ENCODE results near the gene FKBP14.
"Not testable (repeated sequence)": the region's sequence is repeated elsewhere in the genome, so short reads cannot be mapped to it uniquely, and the experiment has no call there.

FKBP14 gene

DNA sequence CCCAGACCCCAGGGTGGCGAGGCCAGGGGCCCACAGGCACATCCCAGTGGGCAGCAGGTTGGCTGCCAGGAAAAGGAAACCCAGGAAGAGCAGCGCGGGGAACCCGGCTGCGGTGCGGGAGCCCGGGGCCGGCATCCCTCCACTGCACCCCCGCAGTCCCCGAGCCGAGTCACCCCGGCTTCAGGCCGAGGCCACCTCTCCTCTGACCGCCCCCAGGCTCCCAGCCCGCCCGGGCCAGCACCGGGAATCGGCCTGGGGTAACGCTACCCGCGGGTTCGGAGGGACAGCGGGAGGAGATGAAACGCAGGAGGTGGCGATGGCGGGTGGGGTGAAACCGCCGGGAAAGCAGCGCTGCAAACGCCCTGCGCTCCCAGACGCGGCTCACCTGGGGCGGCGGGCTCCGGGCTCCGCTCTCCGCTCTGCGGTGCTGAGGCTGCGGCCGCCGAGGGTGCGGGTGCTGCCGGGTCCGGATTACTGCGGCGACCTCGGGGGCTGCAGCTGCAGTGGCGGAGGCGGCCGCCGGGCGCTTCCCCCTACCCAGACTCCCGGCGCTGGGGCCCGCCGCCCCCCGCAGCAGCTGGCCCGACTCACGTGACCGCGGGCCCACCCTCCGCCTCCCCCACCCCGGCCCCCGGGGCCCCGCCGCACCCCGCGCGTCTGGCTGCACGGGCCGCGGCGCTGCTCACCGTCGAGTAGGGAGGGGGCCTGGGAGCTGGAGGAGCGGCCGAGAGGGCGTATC, 37.1 kb downstream of the FKBP14 start, which contains the start of gene SCRN1:
Gene SCRN1 (minus strand): TSS at position 545 of the 739 bp plus-strand sequence. CDS start 20,734 bp downstream, outside the sequence.
- peak; percentile 32 for DNase-seq
- ATAC-seq, result peak; percentile 50

- DNase-seq (peak; percentile 45), ATAC-seq (peak; percentile 47)
These were observed 37.9 kb downstream of the FKBP14 start for GRCh38 chr7:29988424-29989256.

- DNase-seq (no peak), ATAC-seq (no peak)
These were observed 38.6 kb downstream of the FKBP14 start for GRCh38 chr7:29987811-29988317.

GRCh38 chr7:29987083-29987482, 39.4 kb downstream of the FKBP14 start:
- DNase-seq, result no peak
- ATAC-seq, result no peak

DNA sequence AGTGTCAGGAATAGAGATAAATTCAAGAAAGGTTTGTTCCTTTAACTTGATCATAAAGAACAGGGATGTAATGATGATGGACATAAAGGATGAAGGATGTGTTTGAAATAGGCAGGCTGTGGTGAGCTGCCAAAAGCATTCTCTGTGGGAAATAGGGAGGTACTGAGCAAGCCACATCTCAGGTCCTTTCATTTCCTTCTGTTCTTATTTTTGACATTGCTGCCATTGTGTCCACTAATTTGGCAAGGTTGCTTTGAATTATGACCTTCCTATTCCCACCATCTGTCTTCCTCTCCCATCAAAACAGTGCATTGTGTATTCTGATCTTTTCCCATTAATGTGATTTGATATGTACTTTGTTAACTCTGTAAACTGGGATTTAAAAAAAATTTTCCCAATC, 46.4 kb downstream of the FKBP14 start:
- ATAC-seq, result no peak

GRCh38 chr7:29977886-29978651, 48.4 kb downstream of the FKBP14 start:
- DNase-seq (no peak), ATAC-seq (peak; percentile 43)

More for the DNA sequence above, 46.4 kb downstream of the FKBP14 start:
- DNase-seq, result no peak

GRCh38 chr7:29976673-29977415, 49.7 kb downstream of the FKBP14 start:
- ATAC-seq, result no peak
- no peak for DNase-seq

DNA sequence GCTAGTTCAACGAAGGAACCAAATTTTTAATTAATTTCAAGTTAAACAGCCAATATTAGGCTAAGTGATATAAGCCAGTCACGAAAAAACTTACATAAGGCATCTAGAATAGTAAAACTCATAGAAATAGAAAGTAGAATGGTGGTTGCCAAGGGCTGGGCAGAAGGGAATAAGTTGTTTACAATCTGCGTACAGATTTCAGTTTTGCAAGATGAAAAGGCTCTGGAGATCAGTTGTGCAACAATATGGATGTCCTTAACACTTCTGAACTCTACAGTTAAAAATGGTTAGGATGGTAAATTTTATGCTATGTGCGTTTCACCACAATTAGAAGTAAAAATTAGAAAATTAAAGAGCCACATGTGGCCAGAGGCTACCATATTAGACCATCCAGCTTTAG, 50.2 kb downstream of the FKBP14 start:
- DNase-seq, result no peak
- ATAC-seq, result no peak

DNA sequence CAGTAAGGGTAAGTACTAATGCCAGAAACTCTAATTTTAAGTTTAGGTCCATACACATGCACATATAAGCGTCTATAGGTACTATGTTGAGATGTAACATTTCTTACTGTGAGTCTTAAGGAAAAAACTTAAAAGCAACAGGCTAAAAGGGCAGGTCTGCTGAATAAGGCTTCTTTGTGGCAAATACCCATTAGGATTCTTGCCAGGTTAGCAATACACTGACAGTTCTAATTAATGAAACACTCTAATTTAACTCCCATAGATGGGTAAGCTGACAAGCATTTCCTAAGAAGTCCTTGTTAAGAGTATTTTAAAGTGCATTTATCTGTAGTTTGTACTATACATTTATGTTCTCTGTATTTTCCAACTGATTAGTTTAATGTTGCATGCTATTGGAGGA, 50.9 kb downstream of the FKBP14 start:
- ATAC-seq (no peak), DNase-seq (no peak)

GRCh38 chr7:29974286-29974685, 52.2 kb downstream of the FKBP14 start:
- DNase-seq (no peak), ATAC-seq (no peak)

- DNase-seq (no peak), ATAC-seq (no peak)
These were observed 54.2 kb downstream of the FKBP14 start for GRCh38 chr7:29972315-29972669.

DNA sequence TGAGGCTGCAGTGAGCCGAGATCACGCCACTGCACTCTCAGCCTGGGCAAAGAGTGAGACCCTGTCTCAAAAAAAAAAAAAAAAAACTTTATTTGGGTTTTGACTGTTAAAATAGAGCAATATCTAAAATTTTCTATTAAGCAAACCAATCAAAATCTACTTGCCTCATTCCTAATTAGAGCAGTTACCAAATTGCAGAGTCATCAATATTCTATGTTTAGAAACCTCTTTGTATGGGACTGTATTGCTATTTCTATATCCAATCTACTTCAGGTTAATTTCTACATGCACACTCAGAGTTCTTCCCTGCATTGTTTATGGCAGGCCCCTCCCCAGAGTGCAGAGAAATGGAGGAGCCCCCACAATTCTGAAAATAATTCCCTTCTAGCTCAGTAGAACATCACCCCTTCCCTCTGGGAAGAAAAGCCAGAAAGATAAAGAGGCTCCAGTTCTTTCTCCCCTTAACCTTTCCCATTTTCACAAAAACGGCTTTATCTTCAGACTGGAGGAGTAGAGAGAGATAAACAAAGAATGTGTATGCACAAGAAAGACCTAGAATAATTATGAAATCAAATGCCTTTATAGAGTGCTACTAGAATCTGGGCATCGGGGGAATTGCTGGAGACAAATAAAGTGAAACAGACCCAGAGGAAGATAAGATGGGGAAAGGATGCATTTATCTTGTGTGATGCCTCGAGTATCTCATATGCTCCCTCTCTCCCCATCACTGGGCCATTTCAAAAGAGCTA, 54.8 kb downstream of the FKBP14 start:
- DNase-seq (no peak), ATAC-seq (no peak)

GRCh38 chr7:29970158-29970557, 56.3 kb downstream of the FKBP14 start:
- ATAC-seq, result no peak
- DNase-seq, result no peak

GRCh38 chr7:29969738-29970137, 56.8 kb downstream of the FKBP14 start:
- no peak for ATAC-seq

GRCh38 chr7:29968683-29969395, 57.7 kb downstream of the FKBP14 start:
- no peak for ATAC-seq
- no peak for DNase-seq

More at GRCh38 chr7:29969738-29970137, 56.8 kb downstream of the FKBP14 start:
- no peak for DNase-seq

DNA sequence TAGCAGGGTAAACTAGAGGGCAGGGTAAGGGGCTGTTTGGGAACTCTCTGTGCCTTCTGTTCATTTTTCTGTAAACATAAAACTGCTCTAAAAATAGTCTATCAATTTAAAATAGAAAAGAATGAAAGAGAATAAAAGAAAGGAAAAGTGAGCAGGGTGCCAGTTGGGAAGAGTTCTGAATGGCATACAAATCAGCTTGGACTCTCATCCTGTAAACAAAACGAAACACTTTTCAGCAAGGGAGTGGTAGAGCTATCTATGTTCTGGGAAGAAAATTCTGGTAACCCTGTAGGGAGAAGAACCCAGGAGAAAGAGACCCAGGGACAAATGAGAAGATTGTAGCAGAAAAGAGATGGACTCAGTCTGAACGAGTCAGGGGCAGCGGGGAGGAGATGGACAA, 61.5 kb downstream of the FKBP14 start:
- DNase-seq (no peak), ATAC-seq (no peak)

DNA sequence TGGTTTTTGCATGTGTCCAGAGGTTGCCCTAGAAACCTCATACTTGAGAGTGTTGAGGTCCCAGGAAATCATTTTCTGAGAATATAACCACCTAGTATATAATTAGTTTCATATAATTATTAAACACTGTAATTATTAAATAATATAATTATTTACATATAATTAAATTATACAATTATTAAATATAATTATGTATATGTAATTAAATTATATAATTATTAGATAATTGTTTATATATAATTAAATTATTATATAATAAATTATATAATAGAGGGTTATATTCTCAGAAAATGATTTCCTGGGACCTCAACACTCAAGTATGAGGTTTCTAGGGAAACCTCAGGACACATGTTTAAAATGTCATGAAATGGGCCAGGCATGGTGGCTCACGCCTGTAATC, 64.5 kb downstream of the FKBP14 start:
- ATAC-seq (no peak), DNase-seq (no peak)

DNA sequence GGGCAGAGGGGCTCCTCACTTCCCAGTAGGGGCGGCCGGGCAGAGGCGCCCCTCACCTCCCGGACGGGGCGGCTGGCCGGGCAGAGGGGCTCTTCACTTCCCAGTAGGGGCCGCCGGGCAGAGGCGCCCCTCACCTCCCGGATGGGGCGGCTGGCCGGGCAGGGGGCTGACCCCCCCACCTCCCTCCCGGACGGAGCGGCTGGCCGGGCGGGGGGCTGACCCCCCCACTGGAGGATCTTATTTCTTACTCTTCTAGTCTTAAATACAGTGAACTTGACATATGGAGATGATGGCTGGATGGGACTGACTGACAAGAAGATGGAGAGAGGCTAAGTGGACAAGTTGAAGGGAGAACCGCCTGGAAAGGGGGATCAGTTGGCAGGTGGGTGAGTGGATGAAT, 64.9 kb downstream of the FKBP14 start:
- ATAC-seq, DNase-seq: not testable (repeated sequence)

Measured in stimulated activated naive CD8-positive, alpha-beta T cell treated with anti-CD3 and anti-CD28 coated beads, Interleukin-15, Interleukin-2, amounts not matched to agents 100 U/mL and 50 U/mL, for 24 hours (primary cell).